Neural cell (in vitro differentiated cells): ENCODE data around the gene OR56A4.

ENCODE experiments used
- EP300 ChIP-seq: fragments of 450-650 bp; conservative IDR thresholded peaks from 2 replicates; pipeline ENCODE4 v1.6.1; 2014; ENCODE audit warnings: antibody characterized with exemption, mild to moderate bottlenecking, moderate library complexity; ENCODE audit not compliant: poor library complexity, severe bottlenecking
- EZH2 ChIP-seq: fragments of 200-600, 300-800 bp; shearing (Covaris generic), sonication (generic); IDR thresholded peaks from 2 replicates; pipeline ENCODE4 v1.6.1; 2014; ENCODE audit warnings: antibody characterized with exemption, low read length, borderline replicate concordance, mild to moderate bottlenecking; ENCODE audit not compliant: insufficient read depth, poor library complexity, severe bottlenecking
- MXI1 ChIP-seq: fragments of 450-650 bp; conservative IDR thresholded peaks from 2 replicates; pipeline ENCODE4 v1.6.1; 2014; ENCODE audit warnings: antibody characterized with exemption, mild to moderate bottlenecking; ENCODE audit not compliant: poor library complexity, severe bottlenecking
- POLR2AphosphoS5 ChIP-seq: IDR thresholded peaks from 2 replicates; pipeline ENCODE4 v1.6.1; 2012
- RAD21 ChIP-seq: fragments of 450-650 bp; conservative IDR thresholded peaks from 2 replicates; pipeline ENCODE4 v1.6.1; 2014; ENCODE audit warnings: antibody characterized with exemption, mild to moderate bottlenecking, moderate library complexity
- SMC3 ChIP-seq: fragments of 450-650 bp; conservative IDR thresholded peaks from 2 replicates; pipeline ENCODE4 v1.6.1; 2014; ENCODE audit warnings: antibody characterized with exemption, mild to moderate bottlenecking, moderate library complexity; ENCODE audit not compliant: poor library complexity
- TAF1 ChIP-seq: IDR thresholded peaks from 2 replicates; pipeline ENCODE4 v1.6.1; 2012; ENCODE audit warnings: low read depth
- TF ChIP-seq, protein P1 (sequence below): fragments of 450-650 bp; IDR thresholded peaks from 2 replicates; pipeline ENCODE4 v1.5.1; 2014; ENCODE audit warnings: antibody characterized with exemption, mild to moderate bottlenecking, moderate library complexity; ENCODE audit not compliant: poor library complexity, severe bottlenecking
- TF ChIP-seq, protein P2 (sequence below): IDR thresholded peaks from 2 replicates; pipeline ENCODE4 v1.6.1; 2012; ENCODE audit warnings: borderline replicate concordance

DNA sequence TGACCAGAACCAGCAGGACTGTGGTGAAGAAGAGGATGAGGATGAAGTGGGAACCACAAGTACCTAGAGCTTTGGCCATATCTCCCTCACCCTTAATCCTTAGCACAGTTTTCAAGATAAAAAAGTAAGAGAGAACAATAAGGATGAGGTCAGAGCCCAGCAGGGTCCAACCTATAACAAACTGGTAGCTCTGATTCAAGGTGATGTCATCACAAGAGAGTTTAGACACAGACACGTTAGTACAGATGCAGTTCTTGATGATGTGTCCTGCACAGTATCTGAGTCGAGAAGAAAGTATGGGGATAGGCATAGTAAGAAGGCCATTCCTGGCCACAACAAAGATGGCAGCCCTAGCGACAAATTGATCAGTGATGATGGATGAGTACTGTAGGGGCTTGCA, 39.0 kb downstream of the OR56A4 start:
- TF ChIP-seq, protein P1, sequence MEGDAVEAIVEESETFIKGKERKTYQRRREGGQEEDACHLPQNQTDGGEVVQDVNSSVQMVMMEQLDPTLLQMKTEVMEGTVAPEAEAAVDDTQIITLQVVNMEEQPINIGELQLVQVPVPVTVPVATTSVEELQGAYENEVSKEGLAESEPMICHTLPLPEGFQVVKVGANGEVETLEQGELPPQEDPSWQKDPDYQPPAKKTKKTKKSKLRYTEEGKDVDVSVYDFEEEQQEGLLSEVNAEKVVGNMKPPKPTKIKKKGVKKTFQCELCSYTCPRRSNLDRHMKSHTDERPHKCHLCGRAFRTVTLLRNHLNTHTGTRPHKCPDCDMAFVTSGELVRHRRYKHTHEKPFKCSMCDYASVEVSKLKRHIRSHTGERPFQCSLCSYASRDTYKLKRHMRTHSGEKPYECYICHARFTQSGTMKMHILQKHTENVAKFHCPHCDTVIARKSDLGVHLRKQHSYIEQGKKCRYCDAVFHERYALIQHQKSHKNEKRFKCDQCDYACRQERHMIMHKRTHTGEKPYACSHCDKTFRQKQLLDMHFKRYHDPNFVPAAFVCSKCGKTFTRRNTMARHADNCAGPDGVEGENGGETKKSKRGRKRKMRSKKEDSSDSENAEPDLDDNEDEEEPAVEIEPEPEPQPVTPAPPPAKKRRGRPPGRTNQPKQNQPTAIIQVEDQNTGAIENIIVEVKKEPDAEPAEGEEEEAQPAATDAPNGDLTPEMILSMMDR = no peak
- TF ChIP-seq RAD21 = no peak
- no peak for TF ChIP-seq EP300
- TF ChIP-seq TAF1 = no peak
- no peak for TF ChIP-seq POLR2AphosphoS5
- no peak for TF ChIP-seq EZH2
- no peak for TF ChIP-seq SMC3
- TF ChIP-seq, protein P2, sequence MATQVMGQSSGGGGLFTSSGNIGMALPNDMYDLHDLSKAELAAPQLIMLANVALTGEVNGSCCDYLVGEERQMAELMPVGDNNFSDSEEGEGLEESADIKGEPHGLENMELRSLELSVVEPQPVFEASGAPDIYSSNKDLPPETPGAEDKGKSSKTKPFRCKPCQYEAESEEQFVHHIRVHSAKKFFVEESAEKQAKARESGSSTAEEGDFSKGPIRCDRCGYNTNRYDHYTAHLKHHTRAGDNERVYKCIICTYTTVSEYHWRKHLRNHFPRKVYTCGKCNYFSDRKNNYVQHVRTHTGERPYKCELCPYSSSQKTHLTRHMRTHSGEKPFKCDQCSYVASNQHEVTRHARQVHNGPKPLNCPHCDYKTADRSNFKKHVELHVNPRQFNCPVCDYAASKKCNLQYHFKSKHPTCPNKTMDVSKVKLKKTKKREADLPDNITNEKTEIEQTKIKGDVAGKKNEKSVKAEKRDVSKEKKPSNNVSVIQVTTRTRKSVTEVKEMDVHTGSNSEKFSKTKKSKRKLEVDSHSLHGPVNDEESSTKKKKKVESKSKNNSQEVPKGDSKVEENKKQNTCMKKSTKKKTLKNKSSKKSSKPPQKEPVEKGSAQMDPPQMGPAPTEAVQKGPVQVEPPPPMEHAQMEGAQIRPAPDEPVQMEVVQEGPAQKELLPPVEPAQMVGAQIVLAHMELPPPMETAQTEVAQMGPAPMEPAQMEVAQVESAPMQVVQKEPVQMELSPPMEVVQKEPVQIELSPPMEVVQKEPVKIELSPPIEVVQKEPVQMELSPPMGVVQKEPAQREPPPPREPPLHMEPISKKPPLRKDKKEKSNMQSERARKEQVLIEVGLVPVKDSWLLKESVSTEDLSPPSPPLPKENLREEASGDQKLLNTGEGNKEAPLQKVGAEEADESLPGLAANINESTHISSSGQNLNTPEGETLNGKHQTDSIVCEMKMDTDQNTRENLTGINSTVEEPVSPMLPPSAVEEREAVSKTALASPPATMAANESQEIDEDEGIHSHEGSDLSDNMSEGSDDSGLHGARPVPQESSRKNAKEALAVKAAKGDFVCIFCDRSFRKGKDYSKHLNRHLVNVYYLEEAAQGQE = no peak
- no peak for TF ChIP-seq MXI1
